Measurements from ENCODE around the gene HOXD13.

Gene HOXD13

DNA sequence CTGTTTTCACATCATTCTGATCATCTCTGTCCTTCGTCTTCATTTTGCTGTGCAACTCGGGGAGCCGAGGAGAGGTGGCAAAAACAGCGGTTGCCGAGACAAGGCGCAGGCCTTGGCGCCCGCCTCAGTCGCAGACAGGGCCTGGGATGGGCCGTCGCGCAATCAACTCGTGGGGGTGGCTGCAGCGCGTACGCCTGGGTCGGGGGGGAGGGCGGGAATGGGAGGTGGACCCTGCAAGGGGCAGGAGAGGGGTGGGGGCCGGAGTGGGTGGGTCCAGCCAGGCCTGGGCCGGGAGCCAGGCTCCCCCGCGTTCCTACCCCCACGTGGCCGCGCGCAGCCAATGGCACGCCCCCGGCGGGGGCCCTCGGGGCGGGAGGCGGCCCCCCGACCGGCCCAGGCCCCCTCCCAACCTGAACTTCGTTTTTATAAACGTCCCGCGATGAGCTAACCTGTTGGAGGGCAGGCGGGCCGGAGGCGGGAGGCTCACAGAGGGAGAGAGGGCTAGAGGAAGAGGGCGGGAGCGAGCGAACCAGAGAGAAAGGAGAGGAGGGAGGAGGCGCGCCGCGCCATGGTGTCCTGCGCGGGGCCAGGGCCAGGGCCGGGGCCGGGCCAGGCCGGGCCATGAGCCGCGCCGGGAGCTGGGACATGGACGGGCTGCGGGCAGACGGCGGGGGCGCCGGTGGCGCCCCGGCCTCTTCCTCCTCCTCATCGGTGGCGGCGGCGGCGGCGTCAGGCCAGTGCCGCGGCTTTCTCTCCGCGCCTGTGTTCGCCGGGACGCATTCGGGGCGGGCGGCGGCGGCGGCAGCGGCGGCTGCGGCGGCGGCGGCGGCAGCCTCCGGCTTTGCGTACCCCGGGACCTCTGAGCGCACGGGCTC is at the start of gene HOXD13:
HOXD13 (plus strand) TSS at position 452 of the 875 bp plus-strand sequence; CDS start at position 622, 170 bp downstream.
- no peak for DNase-seq (ENCODE audit: low spot score)

DNA sequence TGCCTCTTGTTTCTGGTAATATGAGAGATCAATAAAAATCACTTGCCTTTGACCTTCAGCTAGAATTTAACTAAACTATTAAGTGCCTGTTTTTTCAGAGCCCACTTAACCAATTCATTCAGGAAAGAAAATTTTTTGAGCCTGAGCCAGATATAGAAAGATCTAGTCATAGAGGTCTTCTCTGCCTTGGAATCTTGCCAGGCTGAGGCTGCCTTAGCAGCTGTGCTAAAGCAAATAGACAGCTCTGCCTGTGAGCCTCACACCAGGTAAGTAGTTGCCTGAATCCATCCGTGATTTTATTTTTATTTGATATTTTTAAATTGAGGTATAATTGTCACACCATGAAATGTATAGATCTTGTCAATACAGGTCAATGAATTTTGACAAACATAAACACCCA is 36.1 kb upstream of the HOXD13 start:
- DNase-seq (ENCODE audit: low spot score), result no peak

DNA sequence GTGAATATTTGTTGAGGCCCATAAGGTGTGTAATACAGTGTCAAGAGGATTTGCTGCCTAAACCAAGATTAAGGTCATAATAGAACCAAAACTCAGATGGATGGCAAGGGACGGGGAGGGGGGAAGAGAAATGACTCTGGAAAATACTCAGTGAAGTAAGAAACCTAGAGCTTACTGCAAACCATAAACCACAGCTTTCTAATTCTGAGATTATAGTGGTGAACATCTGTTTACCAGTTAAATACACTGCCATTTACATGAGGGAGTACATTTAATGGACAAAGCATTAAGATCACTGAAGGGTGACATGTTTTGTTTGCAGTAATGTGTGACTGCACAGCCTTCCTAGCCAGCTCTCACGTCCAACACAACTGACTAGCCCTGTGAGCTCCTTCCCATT is 28.6 kb upstream of the HOXD13 start:
- no peak for DNase-seq (ENCODE audit: low spot score)

DNA sequence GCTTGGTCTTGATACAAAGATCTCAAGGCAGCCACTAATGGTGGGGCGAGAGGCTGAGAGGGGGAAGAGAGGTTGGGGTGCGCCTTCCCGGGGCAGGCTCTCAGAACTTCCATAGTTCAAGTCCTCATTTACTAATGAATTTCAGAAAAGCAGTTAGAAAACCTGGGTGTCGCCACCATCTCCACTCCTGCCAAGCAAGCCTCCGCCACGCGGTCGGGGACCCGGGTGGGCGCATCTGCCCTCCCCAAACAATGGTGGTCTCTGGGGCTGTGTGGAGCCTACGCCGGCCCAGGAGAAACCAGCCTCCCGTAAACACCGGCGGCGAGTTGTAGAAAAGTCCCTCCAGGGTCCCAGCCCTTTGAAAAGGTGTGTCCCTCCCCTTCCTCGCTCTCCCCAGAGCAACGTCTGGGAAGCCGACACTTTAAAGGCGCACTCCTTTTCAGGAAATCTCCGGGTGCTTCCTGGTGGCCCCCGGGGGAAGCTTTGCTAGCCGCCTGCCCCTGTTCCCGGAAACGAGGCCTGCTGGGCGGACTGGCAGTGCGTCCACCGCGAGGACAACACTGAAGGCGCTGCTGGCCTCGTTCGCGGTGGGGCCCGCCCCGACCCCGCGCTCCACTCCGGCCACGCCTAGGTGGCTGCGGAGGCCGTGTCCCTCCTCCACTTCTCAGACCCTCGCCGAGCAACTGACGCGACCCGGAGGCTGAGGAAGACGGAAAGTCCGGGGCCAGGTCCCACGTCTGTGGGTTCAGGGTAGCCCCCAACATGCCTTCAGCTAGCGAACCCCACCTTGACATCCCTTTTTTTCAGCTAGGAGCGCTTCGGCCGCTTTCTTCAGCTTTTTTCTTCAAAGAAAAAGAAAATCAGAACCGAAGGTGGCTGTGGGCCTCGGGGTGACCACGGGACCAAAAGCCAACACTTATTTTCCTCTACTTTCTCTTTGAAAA is 25.6 kb upstream of the HOXD13 start:
- no peak for DNase-seq (ENCODE audit: low spot score)

DNA sequence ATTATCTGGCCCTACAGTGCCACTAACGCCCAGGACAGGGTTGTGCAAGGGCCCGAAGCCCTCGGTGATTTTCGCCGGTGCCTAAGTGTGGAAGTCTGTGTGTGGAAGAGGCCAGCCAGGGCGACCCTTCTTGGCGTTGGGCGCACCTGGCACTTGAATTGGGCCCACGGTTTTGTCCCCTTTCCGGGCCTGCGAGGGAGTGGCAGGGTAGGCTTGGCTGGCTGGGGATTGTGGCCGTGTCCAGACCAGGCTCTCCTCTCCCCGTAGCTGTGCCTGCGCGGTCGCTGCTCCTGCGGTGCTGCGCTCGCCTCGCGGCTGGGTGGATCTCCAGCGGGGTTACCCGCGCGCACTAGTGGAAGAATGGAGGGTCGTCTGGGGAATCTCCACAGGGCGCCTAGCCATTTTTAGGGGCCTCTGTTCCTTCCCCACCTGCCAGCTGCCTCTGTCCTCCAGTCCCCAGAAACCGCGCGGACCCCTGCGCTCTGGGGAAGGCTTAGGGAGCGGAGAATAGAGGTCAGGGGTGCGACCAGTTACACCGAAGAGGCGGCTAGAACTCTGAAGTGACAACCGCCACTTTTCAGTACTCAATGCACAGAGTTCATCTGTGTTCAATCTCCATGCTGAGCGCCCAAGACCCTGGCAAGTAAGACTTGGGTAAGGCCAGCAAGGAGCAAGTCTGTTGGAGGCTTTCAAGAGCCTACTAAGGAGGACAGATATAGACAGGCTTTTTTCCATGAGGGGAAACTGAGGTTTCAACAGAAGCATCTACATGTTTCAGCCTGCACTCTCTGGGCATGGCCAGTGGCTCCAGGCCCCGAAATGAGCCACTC is 24.7 kb upstream of the HOXD13 start:
- no peak for DNase-seq (ENCODE audit: low spot score)

DNA sequence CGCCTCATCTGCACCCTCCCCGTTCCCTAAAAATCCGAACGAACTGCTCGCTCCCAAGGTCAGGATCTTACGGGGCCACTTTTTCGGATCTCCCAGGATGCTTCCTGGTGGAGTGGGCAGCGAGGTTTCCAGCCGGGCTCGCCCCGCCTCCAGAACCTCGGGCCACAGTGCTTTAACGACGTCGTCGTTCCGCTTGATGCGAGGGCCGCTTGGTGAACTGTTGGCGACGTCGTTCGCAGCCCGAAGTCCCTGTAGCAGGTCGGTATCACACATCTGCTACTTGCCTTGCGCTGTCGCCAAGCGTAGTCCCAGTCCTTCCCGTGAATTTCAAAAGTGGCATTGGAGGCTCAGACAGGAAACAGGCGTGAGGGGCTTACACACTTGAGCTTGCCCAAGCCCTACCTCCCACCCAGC is 24.1 kb upstream of the HOXD13 start:
- DNase-seq (ENCODE audit: low spot score), result no peak

DNA sequence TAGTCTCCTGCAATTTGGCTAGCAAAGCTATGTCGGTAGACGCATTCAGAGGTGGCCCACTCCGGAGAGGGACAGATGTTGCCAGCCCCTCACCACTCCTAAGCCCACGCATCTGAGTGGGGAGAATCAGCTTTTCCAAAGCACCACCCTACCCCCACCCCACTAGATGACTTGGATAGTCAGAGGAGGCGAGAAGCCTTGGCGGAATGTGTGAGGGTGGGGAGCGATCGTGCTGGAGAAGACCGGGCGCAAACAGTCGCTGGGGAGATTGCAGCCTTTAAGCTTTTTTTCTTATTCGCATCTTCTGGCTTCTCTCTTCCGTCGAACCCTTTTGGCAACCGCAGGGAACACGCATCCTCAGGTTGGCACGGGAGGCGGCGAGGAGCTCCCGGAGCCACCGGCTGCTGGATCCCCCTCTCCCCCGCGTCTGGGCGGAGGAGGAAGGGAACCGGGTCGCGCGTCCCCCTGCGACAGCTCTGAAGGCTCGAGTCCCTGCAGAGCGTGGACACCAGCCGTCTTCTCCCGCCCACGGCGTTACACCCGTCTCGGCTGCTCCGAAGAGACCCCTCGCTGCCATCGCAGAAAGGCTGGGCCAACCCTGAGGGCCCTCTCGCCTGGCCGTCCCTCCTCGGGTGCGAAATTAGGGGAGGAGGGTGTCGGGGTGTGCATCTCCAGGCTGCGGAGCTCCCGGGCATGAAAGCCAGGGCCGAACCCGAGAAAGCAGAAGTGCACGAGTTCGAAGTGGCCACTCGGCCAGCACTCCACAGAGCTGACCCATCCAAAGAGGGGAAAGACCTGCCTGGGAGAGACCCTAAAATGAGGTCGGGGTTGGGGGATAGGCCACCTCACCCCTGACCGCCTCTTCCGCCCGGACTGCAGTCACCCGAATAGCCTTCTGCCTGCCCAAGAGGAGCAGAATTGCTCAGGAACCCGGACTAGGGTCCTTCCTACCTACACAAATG is 20.9 kb upstream of the HOXD13 start:
- DNase-seq (ENCODE audit: low spot score), result no peak

DNA sequence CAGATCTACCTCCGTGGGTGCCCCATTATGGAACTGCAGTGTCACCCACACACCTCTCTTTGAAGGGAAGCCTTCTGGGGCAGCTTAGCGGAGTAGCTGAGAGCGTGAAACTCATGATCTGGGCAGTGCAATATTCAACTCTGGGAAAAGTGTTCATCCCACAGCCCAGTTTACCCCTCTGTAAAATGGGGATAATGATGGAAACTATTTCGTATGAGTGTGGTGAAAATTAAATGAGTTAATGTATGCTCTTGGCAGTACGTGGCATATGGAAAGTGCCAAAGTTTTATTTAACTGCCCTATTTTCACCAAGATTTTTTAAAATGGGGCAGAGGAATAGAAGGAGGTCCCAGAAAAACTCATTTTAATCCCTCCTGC is 20.2 kb upstream of the HOXD13 start:
- no peak for DNase-seq (ENCODE audit: low spot score)

DNA sequence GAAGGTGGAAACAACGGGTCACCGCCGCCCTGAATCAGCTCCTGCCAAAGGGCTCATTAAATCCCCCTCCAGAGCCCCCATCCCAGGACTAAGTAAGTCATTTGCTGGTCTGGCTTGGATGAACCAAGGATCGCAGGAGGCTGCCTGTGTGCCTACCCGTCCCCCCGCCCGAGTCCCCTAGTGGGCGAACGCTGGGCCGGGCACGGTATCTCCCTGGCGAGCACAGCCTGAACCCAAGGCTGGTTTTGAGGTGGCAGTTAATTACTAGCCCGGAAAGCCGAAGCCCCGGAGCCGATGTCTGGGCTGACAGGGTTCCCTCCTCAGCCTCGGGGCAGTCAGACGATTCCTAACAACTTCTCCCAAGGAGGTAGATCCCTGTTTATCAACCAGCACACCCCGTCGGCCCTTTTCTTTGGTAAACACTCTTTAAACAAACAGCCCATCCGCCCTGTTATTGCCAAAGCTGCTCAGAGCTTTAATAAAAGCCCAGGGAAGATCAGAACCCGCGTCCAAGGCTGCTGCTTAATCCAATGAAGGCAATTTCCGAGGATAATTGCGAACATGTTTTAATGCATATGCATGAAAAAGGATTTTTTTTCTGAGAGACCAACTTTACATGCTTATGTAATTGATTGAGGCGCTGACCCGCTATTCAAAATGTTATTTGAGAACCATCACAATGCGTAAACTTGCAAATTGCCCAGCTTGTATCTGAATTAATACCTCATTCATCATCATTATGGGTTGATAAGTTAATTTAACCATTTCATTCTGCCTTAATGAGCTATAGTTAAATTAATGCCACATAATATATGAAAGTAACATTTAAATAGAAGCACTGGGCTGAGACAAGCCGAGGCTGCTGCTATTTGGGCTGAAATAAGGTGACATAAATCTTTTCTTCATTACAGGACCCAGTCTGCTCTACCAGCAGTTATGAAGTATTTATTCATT is 19.3 kb upstream of the HOXD13 start:
- DNase-seq (ENCODE audit: low spot score), result no peak

DNA sequence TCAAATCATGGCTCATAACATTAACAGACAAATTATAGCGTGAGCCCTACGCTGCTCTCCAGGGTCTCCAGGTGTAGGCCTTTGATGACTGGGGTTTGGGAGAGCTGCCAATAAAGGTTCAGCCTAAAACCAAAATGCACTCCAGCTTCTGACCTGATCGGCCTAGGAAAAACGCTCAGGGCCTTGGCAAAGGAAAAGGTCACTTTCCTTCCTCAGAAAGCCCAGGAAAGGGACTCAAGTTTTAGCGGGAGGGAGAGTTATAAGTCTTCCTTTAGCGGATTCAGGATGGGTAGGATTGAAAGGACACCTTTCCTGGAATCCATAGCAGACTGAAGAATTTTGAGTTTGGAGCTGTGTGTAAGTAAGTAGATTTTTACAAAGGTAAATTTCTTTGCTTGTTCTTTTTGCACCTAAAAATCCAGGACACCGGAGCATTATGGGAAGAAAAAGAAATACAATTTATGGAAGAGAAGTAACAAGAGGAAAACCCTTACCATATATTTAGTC is 17.5 kb upstream of the HOXD13 start:
- no peak for DNase-seq (ENCODE audit: low spot score)

DNA sequence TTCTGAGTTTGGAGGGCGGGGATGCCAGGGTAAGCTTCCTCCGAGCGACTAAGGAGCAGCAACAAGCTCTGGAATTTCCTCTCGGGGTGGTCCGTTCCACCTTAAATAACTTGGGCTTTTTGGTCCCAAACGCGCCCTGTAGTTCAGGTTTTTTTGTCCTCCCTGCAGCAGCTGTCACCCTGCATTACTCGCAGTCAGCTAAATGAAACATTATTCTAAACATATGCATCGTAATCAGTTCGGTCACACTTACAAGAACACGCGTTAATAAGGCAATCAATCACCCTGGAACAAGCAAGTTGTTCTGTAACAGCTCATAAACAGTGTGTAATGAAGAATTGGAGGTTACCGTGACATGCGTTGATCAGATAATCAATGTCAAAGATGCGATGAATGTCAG is 17.0 kb upstream of the HOXD13 start:
- DNase-seq (ENCODE audit: low spot score), result no peak

DNA sequence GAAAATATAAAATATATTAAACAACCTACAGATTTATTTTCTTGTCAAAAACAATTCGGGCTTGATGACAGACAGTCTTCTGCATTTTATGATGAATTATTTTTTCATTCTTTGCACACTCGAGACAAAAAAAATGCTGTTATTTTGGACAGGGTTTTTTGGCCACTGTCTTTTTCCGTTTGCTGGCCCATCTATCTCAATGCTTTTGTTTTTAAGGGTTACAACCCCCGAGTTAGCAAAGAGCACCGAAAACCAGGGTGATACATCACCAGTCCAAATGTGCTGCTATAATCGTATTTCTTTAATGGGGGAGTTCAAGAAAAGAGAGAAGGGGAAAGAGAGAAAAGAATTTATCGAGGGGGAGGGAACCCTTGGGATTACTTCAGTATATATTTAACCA is 16.5 kb upstream of the HOXD13 start:
- DNase-seq (ENCODE audit: low spot score), result no peak

DNA sequence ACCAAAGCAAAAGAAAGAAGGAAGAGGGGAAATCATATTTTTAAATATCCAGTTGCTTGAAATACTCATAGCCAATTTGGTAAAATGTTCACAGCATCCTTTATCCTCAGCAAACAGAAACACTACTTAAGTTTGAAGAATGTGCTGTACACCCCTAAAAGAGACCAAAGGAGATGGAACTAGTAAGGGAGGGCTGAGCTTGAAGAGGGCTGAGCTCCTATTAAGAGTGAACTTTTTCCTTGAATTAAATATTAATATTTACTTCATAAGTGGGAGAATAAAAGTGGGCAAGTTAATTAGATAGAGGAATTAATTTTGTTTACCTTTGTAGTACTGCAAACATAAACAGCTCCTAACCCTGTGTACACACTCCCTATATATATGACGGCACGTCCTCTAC is 15.7 kb upstream of the HOXD13 start:
- no peak for DNase-seq (ENCODE audit: low spot score)

DNA sequence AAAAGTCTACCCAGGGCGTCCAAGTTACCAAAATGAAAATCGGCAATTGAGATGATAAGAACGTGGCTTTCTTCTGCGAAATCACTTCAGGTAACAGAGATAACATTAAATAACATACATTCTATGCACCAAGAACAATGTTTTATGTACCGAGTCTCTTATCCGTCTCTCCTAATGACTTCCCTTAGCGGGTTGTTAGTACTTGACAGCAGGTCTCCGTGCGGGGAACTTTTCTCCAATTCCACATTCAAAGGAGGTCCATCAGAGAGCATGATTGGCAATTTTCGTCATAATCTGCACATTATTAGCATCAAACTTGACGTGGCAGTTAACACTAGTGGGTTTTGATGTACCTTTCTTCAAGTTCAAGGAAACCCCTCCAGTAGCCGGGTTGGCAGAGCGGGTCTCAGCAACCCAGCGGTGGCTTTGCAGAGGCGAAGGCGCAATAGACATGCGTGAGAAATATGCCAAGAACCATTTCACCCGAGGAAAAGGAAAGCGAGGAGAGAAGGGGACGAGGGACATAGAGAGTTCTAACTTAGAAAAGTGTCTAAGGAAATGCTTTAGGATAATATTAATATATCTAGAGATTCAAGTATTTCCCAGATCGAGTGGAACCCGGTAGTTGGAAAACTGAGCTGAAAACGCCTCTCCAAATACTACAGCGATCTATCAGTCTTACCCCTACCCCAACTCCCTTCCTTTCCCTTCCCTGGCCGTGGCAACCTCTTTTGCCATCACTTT is 13.8 kb upstream of the HOXD13 start:
- DNase-seq (ENCODE audit: low spot score), result no peak

DNA sequence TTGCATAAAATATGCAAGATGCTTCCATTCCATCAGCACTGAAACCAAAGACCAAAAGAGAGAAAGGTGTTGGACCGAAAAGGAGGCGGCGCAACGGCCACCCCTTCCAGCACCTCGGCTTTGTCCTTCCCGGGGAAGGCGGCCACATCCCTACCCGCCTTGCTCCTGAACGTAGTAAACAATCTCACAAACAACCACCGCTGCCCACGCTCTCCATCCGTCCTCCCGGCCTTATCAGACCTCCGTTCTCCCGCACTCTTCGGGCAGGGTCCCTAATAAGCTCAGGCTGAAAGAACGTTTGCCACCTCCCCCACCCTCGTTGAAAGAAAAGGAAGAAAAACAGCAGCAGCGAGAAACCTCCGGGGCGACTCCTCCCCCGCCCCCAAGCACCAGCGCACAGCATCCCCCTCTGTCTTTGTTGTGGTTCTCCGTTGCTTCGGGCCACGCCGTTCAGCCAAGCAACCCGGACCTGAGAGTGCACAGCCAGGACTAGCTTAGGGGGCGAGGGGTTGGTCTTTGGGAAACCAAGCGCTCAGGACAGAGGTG is 13.2 kb upstream of the HOXD13 start:
- DNase-seq (ENCODE audit: low spot score), result no peak

DNA sequence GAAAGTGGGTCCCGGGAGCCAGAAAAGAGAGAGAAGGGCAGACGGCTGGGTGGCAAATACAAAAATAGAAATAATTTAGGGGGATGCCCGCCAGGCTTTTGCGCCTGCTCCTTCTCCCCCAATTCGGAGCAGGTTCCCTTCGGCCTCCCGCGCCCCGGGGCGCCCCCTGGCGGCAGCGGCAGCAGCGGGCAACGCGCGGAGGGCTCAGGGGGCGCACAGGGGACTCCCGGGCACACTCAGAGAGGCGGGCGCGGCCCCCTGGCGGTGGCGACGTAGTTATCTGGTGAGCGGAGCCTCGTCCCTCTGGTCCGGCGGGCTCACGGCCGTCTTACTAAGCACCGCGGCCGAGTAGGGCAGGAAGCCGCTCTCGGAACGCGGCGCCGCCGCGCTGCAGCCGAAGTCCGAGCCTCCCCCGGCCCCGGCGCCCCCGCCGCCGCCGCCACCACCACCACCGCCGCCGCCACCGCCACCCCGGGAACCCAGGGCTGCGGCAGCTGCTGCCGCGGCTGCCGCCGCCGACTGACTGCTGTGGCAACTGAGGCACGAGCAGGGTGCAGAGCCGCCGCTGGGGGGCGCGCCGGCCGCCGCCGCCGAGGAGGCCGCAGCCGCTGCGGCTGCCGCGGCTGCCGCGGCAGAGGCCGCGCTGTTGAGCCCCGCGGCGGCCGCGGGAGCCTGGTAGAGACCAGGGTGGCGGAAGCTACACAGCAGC is 12.5 kb upstream of the HOXD13 start:
- DNase-seq (ENCODE audit: low spot score), result no peak

DNA sequence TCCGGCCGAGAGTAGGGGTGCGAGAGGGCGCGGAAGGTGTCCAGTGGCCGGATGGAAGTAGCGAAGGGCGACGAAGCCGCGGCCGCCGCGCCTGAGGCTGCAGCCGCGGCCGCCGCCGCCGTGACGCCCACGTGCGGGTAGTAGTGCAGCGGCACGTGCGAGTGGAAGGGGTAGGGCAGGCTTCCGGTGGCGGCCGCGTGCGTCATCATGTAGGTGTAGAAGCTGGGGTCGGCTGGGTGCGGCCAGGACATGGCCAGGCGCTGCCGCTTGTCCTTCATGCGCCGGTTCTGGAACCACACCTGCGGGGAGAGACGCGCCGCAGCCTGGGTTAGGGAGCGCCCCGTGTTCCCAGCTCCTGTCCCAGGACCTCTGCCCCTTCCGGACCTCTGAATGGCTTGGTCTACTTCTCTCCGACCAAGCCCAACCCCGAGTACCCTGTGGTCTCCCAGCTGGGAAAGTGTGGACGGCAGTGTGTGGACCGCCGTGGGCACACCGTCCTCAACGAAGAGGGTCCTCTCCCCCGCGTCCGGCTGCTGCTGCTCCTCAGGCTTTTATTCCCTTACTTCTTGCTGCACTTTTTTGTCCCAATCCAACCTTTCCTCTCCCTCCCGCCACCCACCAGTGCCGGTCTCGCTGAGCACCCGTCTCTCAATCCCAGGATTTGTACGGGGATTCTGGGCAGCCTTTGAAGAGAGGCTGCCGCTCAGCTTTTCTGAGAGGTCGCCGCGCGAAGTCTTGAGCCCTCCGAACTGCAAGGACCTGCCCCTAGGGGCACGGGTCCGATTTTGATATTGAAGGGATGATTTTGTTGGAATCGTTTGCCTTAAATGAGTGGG is 11.8 kb upstream of the HOXD13 start:
- DNase-seq (ENCODE audit: low spot score), result no peak

Data from CD4-positive, alpha-beta T cell treated with Interleukin-15 for 4 hours (primary cell).